Effector CD4-positive, alpha-beta T cell (primary cell): ENCODE data around the gene CHEK1.
A peak's percentile ranks its signal among the peaks of the same experiment; 100 is the strongest.

Experiments used
- DNase-seq: peaks from one replicate; pipeline ENCODE4 v3.0.0-alpha.2; 2020

Gene CHEK1

DNA sequence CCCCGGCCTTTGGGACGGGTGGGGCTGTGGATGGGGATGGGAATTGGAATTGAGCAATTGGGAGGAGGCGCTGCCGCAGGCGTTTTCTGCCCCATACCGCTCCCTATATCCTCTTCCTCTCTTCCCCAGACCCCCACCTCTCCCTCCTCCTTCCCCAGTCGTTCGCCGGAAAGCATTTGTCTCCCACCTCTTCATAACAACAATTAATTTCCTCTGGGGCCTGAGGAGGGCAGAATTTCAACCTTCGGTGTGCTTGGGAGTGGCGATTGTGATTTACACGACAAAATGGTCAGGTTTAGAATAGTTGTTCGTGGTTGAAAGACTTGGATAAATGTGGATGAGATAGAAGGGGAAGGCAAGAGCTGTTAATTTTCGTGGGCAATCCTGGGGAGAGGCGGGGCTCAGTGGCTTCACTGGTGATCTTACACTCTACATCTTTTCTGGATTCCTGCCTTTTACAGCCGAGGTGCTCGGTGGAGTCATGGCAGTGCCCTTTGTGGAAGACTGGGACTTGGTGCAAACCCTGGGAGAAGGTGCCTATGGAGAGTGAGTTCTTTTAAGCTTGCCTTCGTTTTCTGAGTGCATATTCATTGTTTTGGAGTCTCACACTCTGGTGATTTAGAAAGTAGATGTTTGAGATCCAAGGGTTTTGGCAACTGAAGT lies 1.5 kb downstream of the CHEK1 start:
- DNase-seq: peak; percentile 3

DNA sequence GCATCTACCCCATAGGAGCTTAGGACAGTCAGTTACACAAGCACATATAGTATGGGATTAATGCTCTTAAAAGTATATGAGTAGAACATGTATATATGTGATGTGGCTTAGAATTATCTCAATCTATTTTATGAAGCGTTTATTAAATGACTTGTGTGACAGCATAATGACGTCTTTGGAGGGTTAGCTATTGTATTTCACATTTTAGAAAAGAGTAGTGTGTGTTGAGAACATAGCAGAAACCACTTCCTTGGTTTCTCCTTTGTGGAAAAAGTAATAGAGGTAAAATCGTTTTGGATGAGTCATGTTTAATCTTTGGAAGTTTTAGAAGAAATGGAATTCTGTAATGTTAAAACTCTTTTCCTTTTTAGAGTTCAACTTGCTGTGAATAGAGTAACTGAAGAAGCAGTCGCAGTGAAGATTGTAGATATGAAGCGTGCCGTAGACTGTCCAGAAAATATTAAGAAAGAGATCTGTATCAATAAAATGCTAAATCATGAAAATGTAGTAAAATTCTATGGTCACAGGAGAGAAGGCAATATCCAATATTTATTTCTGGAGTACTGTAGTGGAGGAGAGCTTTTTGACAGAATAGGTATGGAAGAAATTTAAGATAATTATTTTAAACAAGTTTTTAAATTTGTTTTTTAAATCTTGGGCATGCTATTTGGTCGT lies 2.4 kb downstream of the CHEK1 start:
- no peak for DNase-seq

DNA sequence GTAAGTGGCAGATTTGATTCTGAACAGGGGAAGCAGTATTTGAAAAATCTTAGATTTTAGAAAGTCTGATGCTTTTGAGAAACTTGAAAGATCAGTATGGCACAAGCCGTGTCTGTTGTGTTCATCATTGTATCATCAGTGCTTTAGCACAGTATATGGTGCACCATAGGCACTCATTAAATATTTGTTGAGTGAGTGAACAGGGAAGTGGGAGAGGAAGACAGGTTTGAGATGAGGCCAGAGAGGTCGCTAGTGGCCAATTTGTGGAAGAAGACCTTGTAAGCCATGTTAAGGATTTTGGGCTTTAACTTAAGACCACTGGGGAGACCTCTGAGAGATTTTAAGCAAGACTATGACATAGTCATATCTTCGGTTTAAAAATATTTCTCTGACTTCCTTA lies 12.9 kb downstream of the CHEK1 start:
- no peak for DNase-seq

DNA sequence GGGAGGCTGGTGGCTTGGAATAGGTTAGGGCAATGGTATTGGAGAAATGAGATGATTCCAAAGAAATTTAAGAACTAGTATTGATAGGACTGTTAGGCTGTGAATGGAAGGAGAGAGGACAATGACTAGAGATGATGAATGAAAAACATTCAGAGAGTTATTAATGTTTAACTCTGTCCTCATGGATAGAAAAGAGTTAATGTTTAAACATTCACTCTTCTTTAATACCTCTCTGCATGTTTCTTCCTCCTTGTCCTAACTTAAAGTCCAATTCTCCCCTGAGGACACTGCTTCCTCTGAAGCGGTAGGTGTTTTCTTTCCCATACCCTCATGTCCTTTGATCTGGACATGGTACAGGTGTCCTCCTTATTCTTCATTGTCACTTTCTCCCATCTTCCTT lies 13.4 kb downstream of the CHEK1 start:
- no peak for DNase-seq

DNA sequence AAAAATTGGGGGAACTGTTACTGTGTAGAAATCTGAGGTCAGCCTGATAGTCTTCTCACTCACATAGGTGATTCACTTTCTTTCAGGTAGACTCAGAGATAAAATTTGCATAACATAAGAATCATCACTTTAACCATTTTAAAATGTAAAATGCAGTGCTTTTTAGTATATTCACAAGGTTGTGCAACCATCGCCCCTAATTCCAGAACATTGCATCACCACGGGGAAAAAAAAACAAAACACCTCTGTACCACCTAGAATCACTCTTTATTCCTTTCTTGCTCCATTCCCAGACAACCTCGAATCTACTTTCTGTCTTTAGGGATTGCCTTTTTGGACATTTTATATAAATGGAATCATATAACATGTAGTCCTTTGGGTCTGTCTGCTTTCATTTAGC lies 20.9 kb downstream of the CHEK1 start:
- DNase-seq: no peak

DNA sequence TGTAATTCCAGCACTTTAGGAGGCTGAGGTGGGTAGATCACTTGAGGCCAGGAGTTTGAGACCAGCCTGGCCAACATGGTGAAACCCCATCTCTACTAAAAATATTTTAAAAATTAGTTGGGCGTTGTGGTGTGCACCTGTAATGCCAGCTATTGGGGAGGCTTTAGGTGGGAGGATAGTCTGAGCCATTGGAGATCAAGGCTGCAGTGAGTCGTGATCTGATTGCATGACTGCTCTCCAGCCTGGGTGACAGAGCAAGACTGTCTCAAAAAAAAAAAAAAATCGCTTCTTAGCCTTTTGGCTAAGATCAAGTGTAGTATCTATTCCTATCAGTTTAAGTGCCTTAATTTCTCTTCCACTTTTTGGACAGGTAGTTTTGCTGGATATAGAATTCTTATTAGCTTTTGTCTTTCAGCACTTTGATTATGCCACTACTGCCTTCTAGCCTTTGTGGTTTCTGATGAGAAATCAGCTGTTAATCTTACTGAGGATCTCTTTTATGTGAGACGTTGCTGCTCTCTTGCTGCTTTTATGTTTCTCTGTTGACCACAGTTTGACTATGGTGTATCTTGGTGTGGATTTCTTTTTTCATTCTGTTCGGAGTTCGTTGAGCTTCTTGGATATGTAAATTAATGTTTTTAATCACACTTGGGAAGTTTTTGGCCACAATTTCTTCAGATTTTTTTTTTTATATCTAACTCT lies 24.7 kb downstream of the CHEK1 start:
- DNase-seq: no peak

DNA sequence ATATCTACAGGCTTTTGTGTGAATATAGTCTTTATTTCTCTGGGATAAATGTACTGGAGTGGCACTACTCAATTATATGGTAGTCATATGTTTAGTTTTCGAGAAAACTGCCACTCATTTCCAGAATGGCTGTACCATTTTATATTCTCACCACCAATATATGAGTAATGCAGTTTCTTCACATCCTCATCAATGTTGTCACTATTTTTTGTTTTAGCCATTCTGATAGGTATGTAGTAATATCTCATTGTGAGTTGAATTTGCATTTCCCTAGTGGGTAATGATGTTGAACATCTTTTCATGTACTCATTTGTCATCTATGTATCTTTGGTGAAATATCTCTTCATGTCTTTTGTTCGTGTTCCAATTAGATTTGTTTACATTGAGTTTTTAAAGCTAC lies 37.7 kb downstream of the CHEK1 start:
- DNase-seq: no peak

DNA sequence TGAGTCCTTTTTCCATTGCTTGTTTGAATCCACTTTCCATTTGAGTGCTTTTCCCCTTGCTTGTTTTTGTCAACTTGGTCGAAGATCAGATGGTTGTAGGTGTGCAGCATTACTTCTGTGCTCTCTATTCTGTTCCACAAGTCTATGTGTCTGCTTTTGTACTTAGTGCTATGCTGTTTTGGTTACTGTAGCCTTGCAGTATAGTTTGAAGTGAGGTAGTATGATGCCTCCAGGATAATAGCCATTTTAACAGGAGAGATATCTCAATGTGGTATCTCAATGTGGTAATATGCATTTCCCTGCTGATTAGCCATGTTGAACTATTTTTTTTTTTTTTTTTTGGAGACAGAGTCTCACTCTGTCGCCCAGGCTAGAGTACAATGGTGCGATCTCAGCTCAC lies 38.9 kb downstream of the CHEK1 start:
- DNase-seq: no peak

DNA sequence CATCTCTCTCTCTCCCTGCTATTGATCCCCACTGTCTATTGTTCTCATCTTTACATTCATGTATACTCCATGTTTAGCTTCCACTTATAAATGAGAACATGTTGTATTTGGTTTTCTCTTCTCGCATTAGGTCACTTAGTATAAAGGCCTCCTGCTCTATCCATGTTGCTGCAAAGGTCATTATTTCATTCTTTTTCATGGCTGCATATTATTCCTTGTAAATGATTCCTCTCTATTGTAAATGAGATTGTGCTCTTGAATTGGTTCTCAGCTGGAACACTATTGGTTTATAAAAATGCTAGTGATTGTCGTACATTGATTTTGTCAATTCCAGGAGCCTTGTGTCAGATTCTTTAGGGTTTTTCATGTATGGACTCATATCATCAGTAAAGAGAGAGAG lies 42.2 kb downstream of the CHEK1 start:
- no peak for DNase-seq

DNA sequence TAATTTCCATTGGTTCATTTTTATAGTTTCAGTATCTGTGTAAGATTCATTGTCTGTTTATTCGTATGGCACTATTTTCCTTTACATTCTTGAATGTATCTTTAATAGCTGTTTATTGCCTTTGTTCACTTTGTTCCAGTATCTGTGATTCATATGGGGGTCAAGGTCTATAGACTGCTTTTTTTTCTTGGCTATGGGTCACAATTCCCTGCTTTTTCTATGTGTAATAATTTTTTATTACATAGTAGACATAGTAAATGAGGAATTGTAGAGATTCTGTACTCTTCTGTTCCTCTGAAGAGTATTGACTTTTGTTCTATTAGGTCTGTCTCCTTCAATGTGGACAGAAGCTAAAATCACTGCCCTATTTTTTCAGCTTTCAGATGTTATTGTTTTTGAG lies 45.2 kb downstream of the CHEK1 start:
- DNase-seq: no peak

DNA sequence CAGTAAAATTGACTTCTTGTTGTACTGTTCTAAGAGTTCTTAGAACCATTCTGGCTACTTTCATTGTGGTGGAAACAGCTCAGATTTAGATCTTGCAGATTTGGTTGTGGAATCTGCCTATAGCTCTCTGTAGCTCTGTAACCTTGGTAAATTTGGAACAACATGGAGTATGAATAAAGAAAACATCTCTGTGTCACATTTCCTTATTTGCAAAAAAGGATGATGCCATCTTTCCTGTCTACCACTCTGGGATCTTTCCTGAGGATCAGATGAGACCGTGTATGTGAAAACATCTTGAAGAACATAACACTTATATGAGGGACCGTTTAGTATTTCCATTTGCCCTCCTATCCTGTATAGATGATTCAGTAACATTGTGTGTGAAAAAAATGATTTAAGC lies 46.6 kb downstream of the CHEK1 start:
- no peak for DNase-seq

DNA sequence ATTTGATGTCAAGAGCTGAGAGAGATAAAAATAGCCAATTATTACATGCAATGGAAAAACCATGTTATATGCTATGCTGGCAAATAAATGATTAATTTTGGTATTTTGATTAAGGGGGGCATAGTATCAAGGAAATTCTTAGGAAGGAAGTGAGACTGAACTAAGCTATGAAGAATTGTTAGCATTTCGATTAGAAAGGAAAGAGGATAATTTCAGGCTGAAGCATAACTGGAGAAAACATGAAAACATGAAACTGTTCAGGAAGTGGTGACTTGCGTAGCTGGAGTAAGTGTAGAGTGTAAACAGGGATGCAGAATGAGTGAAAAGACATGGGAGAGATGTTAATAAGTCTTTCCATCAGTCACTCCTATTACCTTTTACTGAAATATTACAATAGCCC lies 49.2 kb downstream of the CHEK1 start:
- no peak for DNase-seq

DNA sequence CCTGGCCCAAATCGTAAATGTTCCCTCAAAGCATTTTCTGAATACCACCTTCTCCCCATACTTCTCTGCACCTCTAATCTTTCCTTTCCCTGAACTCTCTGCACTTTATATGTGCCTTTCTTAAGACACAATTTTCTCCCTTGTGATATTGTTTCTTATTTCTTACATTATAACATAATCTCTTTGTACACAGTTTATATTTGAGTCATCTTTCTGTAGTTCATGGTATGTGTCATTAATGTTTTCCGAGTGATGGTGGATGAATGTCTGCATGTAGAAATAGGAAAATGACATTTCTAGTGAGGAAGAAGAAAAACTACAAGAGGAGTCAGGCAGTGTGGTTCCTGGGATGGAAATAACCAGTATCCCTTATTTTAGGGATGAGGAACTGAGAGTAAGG lies 50.2 kb downstream of the CHEK1 start:
- no peak for DNase-seq

DNA sequence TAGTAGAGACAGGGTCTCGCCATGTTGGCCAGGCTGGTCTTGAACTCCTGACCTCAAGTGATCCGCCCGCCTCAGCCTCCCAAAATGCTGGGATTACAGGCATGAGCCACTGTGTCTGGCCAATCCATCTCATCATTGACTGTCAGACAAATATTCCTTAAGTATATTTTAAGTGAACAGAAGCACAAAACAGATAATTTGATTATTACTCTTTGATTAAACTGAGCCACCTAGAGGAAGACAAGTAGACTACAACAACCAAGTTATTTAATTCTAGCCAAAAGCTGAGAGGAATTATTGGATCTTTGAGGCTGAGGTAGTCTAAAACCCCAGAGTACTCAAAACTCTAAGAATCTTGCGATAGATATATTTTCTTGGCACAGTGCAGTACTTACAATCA lies 54.4 kb downstream of the CHEK1 start:
- DNase-seq: no peak

DNA sequence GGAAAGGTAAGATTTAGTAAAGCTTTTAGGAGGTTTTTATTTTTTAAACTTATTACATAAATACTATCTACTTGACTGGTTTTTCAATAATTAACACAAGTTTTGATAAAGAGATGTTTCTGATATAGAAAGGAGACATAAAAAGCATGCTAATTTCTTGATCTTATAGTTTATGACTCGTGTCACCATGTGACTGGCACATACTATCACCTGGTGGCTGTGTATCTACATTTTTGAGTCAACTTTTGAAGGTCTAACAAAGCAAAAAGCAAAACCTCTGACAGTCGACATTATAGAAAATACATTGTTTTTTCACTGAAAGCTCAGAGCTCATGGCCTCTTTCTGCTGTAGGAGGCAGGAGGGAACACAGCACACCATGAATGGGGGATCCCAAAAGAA lies 54.9 kb downstream of the CHEK1 start:
- no peak for DNase-seq

DNA sequence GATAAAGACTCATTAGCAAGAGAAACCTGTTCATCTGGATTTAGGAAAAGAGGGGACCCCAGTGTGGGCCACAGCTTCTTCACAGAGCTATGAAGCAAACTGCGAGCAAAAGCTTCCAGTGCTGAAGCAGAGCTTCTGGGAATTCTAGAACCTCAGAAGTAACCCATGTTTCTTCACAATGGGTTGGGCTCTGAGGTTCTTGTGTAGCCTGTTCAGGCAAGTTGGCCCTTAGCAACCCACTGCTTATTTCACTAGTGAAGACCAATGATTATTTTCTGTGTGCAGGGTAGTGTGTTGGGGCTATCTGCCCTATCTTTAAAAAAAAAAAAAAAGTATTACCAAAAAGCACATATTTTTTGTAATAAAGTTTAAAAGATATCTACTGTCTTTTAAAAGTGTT lies 55.8 kb downstream of the CHEK1 start, which contains the start of gene ACRV1:
ACRV1 (minus strand) TSS at position 101 of the 400 bp plus-strand sequence; CDS start at position 34, 67 bp downstream.
- DNase-seq: no peak

DNA sequence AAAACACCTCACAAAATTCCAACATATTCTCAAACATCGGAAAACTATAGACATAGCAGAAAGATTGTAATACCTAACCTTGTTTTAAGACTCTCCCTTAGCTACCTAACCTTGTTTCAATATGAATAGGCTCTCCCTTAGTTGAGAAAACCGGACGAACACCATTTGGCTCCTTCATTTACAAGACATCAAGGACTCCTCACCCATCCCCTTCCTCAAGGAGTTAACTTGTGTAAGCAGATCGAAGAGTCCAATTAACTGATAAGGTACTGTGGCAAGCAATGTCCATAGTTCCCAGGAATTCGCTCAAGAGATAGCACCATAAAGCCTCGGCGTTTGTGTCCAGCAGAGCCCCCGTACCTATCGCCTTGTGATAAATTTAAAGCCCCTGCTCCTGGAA lies 60.3 kb downstream of the CHEK1 start:
- no peak for DNase-seq

DNA sequence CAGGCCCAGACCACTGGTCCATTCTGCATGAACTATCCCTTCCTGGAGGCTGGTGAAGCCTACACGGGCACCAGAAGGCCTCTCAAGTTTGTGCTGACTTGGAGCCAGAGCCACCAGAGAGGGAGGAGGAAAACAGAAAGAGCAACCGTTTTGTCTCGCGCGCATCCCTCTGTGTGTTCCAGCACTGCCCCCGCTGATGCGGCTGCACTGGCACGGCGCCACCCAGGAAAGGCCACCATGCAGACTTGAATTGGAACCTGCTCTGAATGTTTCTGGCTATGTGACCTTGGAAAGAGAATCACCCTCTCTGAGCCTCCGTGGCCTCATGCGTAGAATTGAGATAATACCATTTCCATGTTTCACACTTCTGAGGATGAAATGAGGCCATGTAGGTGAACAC lies 63.1 kb downstream of the CHEK1 start:
- DNase-seq: no peak

DNA sequence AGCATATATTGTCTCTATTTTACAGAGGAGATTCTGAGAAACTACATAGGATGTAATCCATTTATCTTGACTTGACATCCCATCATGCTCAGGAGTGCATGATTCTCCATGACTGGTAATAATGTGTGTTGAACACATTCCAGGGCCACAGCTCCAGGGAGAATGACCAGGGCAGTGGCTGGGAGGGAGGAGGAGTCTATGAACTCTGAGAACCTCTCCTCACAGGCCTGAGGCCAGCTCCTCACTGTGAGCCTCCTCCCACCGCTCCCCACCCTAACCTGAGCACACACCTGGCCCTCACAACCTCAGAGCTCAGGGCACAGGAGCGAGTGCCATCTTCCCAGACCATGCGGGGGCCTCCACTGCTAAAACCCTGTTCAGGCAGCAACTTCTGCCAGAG lies 63.7 kb downstream of the CHEK1 start:
- DNase-seq: no peak

DNA sequence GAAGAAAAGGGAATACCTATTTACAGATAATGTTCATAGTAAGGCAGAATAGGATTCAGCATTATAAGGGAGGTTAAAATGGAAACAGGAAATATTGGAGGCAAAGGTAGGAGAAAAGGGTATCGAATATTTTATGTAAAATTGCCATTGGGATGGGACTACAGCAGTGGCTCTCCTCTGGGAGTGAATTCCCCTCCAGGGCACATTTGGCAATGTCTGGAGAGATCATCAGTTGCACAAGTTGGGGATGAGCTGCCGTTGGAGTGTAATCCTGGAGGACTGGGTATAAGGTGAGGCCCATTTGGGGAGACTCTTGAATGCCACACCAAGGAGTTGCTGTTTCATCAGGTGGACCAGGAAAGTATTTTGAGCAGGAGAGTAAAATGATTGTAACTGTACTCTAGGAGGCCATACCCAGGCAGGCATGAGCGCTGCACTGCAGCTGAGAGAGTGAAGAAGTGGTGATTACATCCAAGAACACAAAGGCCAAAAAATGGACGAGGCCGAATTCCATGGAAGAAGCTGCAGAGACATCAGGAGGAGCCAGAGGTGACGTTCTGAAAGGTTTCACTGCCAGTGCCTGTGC lies 64.4 kb downstream of the CHEK1 start:
- no peak for DNase-seq

DNA sequence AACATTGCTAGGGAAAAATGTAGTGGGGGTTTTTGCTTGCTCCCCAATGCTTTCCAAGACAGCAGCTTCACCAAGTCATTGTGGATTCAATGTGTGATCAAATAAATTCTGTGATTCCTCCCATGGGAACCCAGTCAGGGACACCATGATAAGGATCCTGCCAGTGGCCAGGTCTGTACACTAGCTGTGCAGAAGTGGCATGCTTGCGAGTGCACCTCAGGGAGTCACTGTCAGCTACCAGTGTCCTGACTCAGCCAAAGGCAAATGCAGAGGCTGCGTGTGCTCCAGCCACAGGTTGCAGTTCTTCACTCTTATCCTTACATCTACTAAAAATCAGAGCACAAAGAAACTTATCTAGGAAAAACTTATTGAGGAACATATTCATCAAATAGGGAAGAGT lies 65.0 kb downstream of the CHEK1 start:
- no peak for DNase-seq

DNA sequence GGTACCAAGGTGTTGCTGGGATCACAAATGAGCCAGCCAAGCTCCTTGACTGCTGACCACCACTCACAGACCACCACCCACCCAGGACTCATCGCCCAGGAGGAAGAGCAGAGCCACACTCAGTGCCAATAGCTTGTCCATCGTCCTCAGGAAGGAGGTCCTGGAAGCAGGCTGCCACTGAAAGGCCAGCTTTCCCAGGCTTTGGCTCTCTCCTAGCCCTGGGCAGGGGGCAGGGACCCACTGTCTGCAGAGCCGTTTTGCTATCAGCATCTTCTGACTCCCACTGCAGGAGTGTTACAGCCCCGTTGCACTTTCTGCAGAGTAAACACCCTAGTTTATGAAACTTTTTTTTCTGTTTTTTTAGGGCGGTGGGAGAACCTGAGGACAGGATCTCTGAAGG lies 67.9 kb downstream of the CHEK1 start:
- DNase-seq: no peak

DNA sequence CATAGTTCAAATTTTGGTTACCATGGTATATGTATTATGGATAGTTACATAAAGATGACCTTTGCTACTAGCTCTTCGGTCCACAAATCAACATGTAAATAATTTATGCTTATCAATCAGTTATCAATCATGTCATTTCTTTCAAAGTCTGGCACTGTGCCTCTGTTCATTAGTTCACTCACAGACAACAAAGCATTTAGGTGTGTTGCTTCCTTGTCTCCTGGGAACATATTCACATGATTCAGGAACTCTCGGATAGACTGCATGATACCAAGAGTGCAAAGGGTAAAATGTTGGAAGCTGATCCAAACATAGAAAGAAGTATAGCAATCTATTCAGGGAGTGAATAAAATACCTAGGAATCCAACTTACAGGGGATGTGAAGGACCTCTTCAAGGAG lies 70.0 kb downstream of the CHEK1 start:
- no peak for DNase-seq

DNA sequence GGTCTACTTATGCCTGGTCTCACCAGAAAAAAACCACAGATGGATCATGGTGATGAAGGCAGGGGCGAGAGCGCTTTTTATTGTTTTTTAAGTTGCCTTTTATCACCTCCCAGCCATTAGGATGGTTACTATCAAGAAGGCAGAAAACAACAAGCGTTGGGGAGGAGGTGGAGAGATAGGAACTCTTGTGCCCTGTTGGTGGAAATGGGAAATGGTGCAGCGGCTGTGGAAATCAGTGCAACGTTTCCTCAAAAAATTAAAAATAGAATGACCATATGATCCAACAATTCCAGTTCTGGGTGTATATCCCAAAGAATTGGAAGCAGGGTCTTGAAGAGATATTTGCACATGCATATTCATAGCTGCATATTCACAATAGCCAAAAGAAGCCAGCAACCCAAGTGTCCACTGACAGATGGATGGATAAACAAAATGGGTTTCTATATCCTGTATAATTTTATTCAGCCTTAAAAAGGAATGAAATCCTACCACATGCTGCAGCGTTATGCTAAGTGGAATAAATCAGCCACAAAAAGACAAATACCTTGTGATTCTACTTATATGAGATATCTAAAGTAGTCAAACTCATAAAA lies 76.2 kb downstream of the CHEK1 start:
- no peak for DNase-seq
